NB4 (cell line): Measurements from ENCODE around the gene ADAMTS8.

ENCODE experiments used
- DNase-seq: peaks from one replicate; pipeline ENCODE4 v3.0.0; 2010; ENCODE audit warnings: low read depth
- H3K4me3 ChIP-seq: one replicate; pipeline ENCODE4 v1.5.1; 2011; ENCODE audit warnings: mild to moderate bottlenecking, low read depth, low read length, moderate library complexity
- MYC ChIP-seq: IDR thresholded peaks from 2 replicates; pipeline ENCODE4 v1.6.1; 2011; ENCODE audit warnings: low read depth, low read length
- POLR2A ChIP-seq: IDR thresholded peaks from 2 replicates; pipeline ENCODE4 v1.6.1; 2011; ENCODE audit warnings: mild to moderate bottlenecking; ENCODE audit not compliant: insufficient read length; ENCODE audit errors: extremely low read depth
- TF ChIP-seq, protein P1 (sequence below): IDR thresholded peaks from one replicate; pipeline ENCODE4 v1.5.1; 2012; ENCODE audit warnings: low read depth, low read length
- TF ChIP-seq, protein P2 (sequence below): IDR thresholded peaks from 2 replicates; pipeline ENCODE4 v1.6.1; 2011; ENCODE audit warnings: low read depth, low read length

Gene ADAMTS8

GRCh38 chr11:130391711-130392110 lies 36.7 kb downstream of the ADAMTS8 start:
- TF ChIP-seq, protein P1, sequence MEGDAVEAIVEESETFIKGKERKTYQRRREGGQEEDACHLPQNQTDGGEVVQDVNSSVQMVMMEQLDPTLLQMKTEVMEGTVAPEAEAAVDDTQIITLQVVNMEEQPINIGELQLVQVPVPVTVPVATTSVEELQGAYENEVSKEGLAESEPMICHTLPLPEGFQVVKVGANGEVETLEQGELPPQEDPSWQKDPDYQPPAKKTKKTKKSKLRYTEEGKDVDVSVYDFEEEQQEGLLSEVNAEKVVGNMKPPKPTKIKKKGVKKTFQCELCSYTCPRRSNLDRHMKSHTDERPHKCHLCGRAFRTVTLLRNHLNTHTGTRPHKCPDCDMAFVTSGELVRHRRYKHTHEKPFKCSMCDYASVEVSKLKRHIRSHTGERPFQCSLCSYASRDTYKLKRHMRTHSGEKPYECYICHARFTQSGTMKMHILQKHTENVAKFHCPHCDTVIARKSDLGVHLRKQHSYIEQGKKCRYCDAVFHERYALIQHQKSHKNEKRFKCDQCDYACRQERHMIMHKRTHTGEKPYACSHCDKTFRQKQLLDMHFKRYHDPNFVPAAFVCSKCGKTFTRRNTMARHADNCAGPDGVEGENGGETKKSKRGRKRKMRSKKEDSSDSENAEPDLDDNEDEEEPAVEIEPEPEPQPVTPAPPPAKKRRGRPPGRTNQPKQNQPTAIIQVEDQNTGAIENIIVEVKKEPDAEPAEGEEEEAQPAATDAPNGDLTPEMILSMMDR: no peak
- TF ChIP-seq, protein P2, sequence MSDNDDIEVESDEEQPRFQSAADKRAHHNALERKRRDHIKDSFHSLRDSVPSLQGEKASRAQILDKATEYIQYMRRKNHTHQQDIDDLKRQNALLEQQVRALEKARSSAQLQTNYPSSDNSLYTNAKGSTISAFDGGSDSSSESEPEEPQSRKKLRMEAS: no peak
- no peak for TF ChIP-seq MYC
- TF ChIP-seq POLR2A: no peak
- DNase-seq: no peak
- no peak overlapping the region for H3K4me3 ChIP-seq

- no peak overlapping the region for H3K4me3 ChIP-seq
- TF ChIP-seq, protein P2: no peak
- TF ChIP-seq, protein P1: peak; percentile 38
- no peak for TF ChIP-seq POLR2A
- DNase-seq: peak; percentile 48
These were observed 38.2 kb downstream of the ADAMTS8 start for GRCh38 chr11:130390071-130390758.

DNA sequence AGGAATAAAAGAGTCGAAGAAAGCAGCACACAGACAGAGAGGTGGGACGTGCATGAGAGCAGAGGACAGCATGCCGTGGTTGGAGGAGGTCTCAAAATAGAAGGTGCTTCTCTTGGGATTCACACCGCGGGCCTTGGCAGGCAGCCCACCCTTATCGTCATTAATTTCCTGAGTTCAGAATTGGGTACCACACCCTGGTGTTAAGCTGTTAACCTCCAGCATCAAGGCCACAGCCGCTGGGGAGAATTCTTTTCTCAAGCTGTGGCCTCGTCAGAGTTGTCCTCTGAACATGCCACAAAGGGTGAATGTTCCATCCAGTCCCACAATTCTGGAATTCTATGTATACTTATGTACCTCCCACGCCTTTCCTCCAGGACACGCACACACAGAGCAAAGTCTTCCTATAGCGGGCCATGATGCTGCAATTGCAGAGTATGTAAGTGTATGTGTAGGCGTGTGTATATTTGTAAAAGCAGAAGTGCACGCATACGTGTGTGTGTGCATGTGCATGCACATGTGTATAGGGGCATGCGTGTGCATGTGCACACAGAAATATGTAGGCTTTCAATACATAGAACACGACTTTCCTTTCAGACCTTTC lies 39.0 kb downstream of the ADAMTS8 start:
- DNase-seq: no peak
- no peak overlapping the region for H3K4me3 ChIP-seq
- no peak for TF ChIP-seq POLR2A
- no peak for TF ChIP-seq MYC
- TF ChIP-seq, protein P1: no peak
- TF ChIP-seq, protein P2: no peak

GRCh38 chr11:130388607-130389205 lies 39.7 kb downstream of the ADAMTS8 start:
- no peak for DNase-seq
- H3K4me3 ChIP-seq: no peak overlapping the region
- TF ChIP-seq MYC (no peak), POLR2A (no peak)
- TF ChIP-seq, protein P2: no peak
- TF ChIP-seq, protein P1: no peak

GRCh38 chr11:130386056-130386455 lies 42.4 kb downstream of the ADAMTS8 start:
- TF ChIP-seq, protein P2: no peak
- TF ChIP-seq POLR2A: no peak
- TF ChIP-seq, protein P1: no peak
- no peak for TF ChIP-seq MYC
- DNase-seq: no peak
- H3K4me3 ChIP-seq: no peak overlapping the region
